K562 (cell line): ENCODE results near the gene SPAG7. TPM values are rescaled to one million over a fixed set of nuclear protein-coding genes. Genes with fewer than 3 reads are reported as not detected.
A peak's percentile ranks its signal among the peaks of the same experiment; 100 is the strongest.

Experiments used
- ATAC-seq: fragments of 200-7000 bp; cut with Tn5 transposase; 3 replicates; pipeline ENCODE4 v1.9.1; 2020; ENCODE audit warnings: moderate library complexity
- BruUV-seq: library from RNA; stranded (reverse); fragments of 400-500 nt; replicated peaks from 2 replicates; lab custom pipeline; 2021; lab: Mats Ljungman, UMichigan
- CTCF ChIA-PET: fragments of 300-600 bp; formaldehyde crosslinking; extraction: SDS; loops from one replicate; lab custom pipeline; 2021; ENCODE audit warnings: low intra/inter-chr PET ratio; lab: Yijun Ruan, JAX
- POLR2A ChIA-PET: fragments of 300-600, 350-650 bp; sonication (Branson Sonifier 250); formaldehyde crosslinking; extraction: SDS; loops from one replicate; lab custom pipeline; 2021; ENCODE audit warnings: antibody characterized with exemption, inconsistent platforms; lab: Yijun Ruan, JAX
- DNase-seq, 4 experiments: peaks; one replicate each; pipeline versions ENCODE4 v3.0.0 to v3.0.0-alpha.2; 2011 to 2018; ENCODE audit warnings: low spot score in 3 of 4, mixed read lengths in 3 of 4; ENCODE audit errors: extremely low read depth in 1 of 4
- FAIRE-seq: peaks from 2 replicates; lab custom pipeline; 2011; peaks lifted over from hg19 to GRCh38; lab: Jason Lieb, UNC
- H2AFZ ChIP-seq: 2 replicates; pipeline ENCODE4 v1.6.0; 2011; ENCODE audit warnings: low read depth, low read length, control low read depth, inconsistent platforms
- H3K27ac ChIP-seq: fragments of 200-600 bp; 3 replicates; pipeline ENCODE4 v1.8.0; 2011; ENCODE audit warnings: low read depth, mild to moderate bottlenecking, control low read depth, inconsistent platforms, low read length, moderate library complexity, mixed read lengths; ENCODE audit errors: extremely low read depth
- H3K27me3 ChIP-seq, 2 experiments: fragments of 300-600 bp in 1 of 2; 2 replicates in 1 of 2; 3 replicates in 1 of 2; pipeline versions ENCODE4 v1.6.0 to v1.8.0; 2011; ENCODE audit warnings: inconsistent platforms in 2 of 2, low read length in 2 of 2, mild to moderate bottlenecking in 1 of 2, mixed read lengths in 1 of 2, moderate library complexity in 1 of 2; ENCODE audit not compliant: control insufficient read depth in 2 of 2, insufficient read depth in 2 of 2
- H3K36me3 ChIP-seq: fragments of 300-600 bp; 3 replicates; pipeline ENCODE4 v1.8.0; 2011; ENCODE audit warnings: mild to moderate bottlenecking, low read length, inconsistent platforms; ENCODE audit not compliant: control insufficient read depth, insufficient read depth
- H3K4me1 ChIP-seq, 2 experiments: fragments of 200-600 bp in 1 of 2; replicated peaks in 1 of 2; 2 replicates in 1 of 2; 3 replicates in 1 of 2; pipeline versions ENCODE4 v1.5.1 to v1.8.0; 2011; ENCODE audit warnings: inconsistent platforms in 2 of 2, low read length in 2 of 2, mild to moderate bottlenecking in 1 of 2, mixed read lengths in 1 of 2, moderate library complexity in 1 of 2; ENCODE audit not compliant: control insufficient read depth in 2 of 2, insufficient read depth in 2 of 2
- H3K4me2 ChIP-seq: 2 replicates; pipeline ENCODE4 v1.6.1; 2011; ENCODE audit warnings: low read length, control low read depth, inconsistent platforms, mixed read lengths; ENCODE audit not compliant: insufficient read depth
- H3K4me3 ChIP-seq: fragments of 200-600 bp; sonication (generic), shearing (Covaris generic); 2 replicates; pipeline ENCODE4 v1.5.1; 2016; ENCODE audit warnings: control low read depth, inconsistent platforms
- H3K79me2 ChIP-seq: fragments of 200-600 bp; 3 replicates; pipeline ENCODE4 v1.8.0; 2011; ENCODE audit warnings: low read length, inconsistent platforms; ENCODE audit not compliant: control insufficient read depth, insufficient read depth
- H3K9ac ChIP-seq, 2 experiments: 2 replicates each; pipeline versions ENCODE4 v1.6.0 to v1.6.1; 2011; ENCODE audit warnings: low read depth in 2 of 2, low read length in 2 of 2, control low read depth in 1 of 2, inconsistent platforms in 1 of 2, mild to moderate bottlenecking in 1 of 2, mixed read lengths in 1 of 2; ENCODE audit not compliant: insufficient read depth in 1 of 2
- H3K9me1 ChIP-seq: one replicate; pipeline ENCODE4 v1.6.0; 2011; ENCODE audit warnings: inconsistent platforms, mild to moderate bottlenecking, low read length, moderate library complexity; ENCODE audit not compliant: control insufficient read depth, insufficient read depth
- H3K9me3 ChIP-seq: replicated peaks from 2 replicates; pipeline ENCODE4 v1.5.1; 2011; ENCODE audit warnings: low read depth, low read length, inconsistent platforms; ENCODE audit not compliant: control insufficient read depth, insufficient read depth
- H4K20me1 ChIP-seq: replicated peaks from 2 replicates; pipeline ENCODE4 v1.6.1; 2011; ENCODE audit warnings: low read length, inconsistent platforms, mixed read lengths; ENCODE audit not compliant: control insufficient read depth, insufficient read depth
- MYBL2 ChIP-seq, 2 experiments: fragments of 450-650 bp in 1 of 2; sonication (generic) in 1 of 2; formaldehyde crosslinking in 1 of 2; IDR thresholded peaks; 2 replicates each; pipeline versions ENCODE4 v1.6.1 to v1.8.1; 2017 to 2022; ENCODE audit warnings: borderline replicate concordance in 1 of 2, inconsistent platforms in 1 of 2, low read depth in 1 of 2, mild to moderate bottlenecking in 1 of 2, missing genetic modification reagents in 1 of 2, moderate library complexity in 1 of 2
- YY1 ChIP-seq, 3 experiments: IDR thresholded peaks; 2 replicates each; pipeline ENCODE4 v1.6.1; 2011; ENCODE audit warnings: low read length in 2 of 3, mild to moderate bottlenecking in 2 of 3, moderate library complexity in 2 of 3, borderline replicate concordance in 1 of 3, control low read depth in 1 of 3, low read depth in 1 of 3; ENCODE audit not compliant: insufficient read depth in 3 of 3, insufficient replicate concordance in 2 of 3, control insufficient read depth in 1 of 3, insufficient read length in 1 of 3; ENCODE audit errors: extremely low read depth in 1 of 3
- ZFP1 ChIP-seq: fragments of 450-650 bp; formaldehyde crosslinking; IDR thresholded peaks from 2 replicates; pipeline ENCODE4 v1.4.0; 2020; ENCODE audit warnings: mild to moderate bottlenecking, mixed read lengths
- WGBS: fragments of 100-300 bp; shearing (Covaris generic); methylation state at CpG from one replicate; pipeline ENCODE4 v1.1.6; 2016; ENCODE audit warnings: low coverage, mixed read lengths; ENCODE audit not compliant: insufficient coverage; ENCODE audit errors: missing lambda C conversion rate; 5-methylcytosine and 5-hydroxymethylcytosine counted together
- in situ Hi-C: fragments of 300-500 bp; cut with MboI; formaldehyde crosslinking; loops from 4 replicates; pipeline ENCODE4 v1.15.0; 2018; ENCODE audit warnings: inconsistent platforms, mixed read lengths
- intact Hi-C: fragments of 100-400 bp; cut with micrococcal nuclease; formaldehyde crosslinking; loops from 2 replicates; pipeline ENCODE4 v1.14.2; 2022
- polyA plus RNA-seq, 8 experiments: library from polyadenylated mRNA; depleted of rRNA in 4 of 8; stranded (reverse) in 5 of 8; unstranded in 3 of 8; fragments of >200 nt; fragmentation: Nextera tagmentation in 2 of 8; fragmentation: Illumina TruSeq in 1 of 8; extraction: Ambion mirVana in 2 of 8; extraction: Trizol in 1 of 8; gene quantifications; 2 replicates each; pipeline versions ENCODE4 v1.2.1 to v1.2.3, GENCODE V29; 2011 to 2014; ENCODE audit warnings: inconsistent platforms in 1 of 8, missing spikeins in 1 of 8
- total RNA-seq, 7 experiments: library from RNA; depleted of rRNA in 6 of 7; stranded (reverse); fragments of >200 nt in 6 of 7; fragmentation: Illumina TruSeq in 2 of 7; extraction: Trizol in 2 of 7; gene quantifications; 2 replicates each; pipeline versions ENCODE4 v1.2.1 to v1.2.3, GENCODE V29; 2011 to 2021; ENCODE audit warnings: low replicate concordance in 1 of 7
- TF ChIP-seq, protein P1 (sequence below): sonication (generic); formaldehyde crosslinking; IDR thresholded peaks from 2 replicates; pipeline ENCODE4 v1.8.0; 2022; ENCODE audit warnings: mild to moderate bottlenecking, missing genetic modification reagents

Gene SPAG7
- total and polyA plus RNA-seq, 9 of the 15 experiments (the other 6 are each of a cell fraction or from before 2014, with no cell fraction given) = 5.6 to 53.5 (median 36.3) TPM

DNA sequence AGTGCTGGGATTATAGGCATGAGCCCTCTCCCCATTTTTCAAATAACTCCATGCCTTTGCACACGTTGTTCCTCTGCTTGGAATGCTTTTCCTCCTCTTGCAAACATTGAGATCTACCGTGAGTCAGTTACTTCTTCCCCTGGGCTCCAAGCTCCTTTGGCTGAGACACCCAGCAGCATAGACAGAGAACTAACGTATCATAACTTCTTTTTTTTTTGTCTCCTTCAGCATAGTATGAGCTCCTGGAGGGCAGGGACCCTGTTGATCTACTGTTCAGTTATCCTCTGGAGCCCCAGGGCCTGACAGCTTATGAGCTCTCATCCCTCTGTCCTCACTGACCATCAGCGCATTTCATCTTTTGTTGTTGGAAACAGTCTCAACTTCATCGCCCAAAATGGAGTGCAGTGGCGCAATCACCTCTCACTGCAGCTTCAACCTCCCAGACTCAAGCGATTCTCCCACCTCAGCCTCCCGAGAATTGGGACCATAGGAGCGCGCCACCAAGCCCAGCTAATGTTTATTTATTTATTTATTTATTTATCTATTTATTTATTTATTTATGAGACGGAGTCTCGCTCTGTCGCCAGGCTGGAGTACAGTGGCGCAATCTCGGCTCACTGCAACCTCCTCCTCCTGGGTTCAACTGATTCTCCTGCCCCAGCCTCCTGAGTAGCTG, 2.2 kb downstream of the SPAG7 start:
- Histone ChIP-seq H3K4me2 (no peak overlapping the region), H4K20me1 (no peaks in the 10 kb centered on the region), H3K27ac (no peak overlapping the region; the same call in 2 of the 3 replicates), H3K9ac (no peak overlapping the region), H2AFZ (no peak overlapping the region)
- 97% methylated on average over 8 of the region's 15 CpGs for WGBS
- DNase-seq = no peak
- ChIA-PET CTCF (no interaction called here), POLR2A (interaction anchor here (0.6 to 3.2 kb wide), 7 partner anchors 10 to 51 kb away, joined by 3 to 21 read pairs (median 4); partner anchors contain the start of gene PFN1)
- TF ChIP-seq MYBL2 (IDR thresholded peaks at IDR 0.05; ENCODE audit: low read depth) (no peak), MYBL2 (CRISPR knock-in tag; IDR thresholded peaks at IDR 0.05; ENCODE audit: borderline replicate concordance) (no peak), YY1 (IDR thresholded peaks at IDR 0.05; ENCODE audit: borderline replicate concordance in 1 of 3, control insufficient read depth in 1 of 3, extremely low read depth in 1 of 3, insufficient read depth in 3 of 3, insufficient read length in 1 of 3, insufficient replicate concordance in 2 of 3, low read depth in 1 of 3, low read length in 2 of 3) (peak in 1 of 3 experiments; percentile 23), ZFP1 (no peak)
- TF ChIP-seq, protein P1, sequence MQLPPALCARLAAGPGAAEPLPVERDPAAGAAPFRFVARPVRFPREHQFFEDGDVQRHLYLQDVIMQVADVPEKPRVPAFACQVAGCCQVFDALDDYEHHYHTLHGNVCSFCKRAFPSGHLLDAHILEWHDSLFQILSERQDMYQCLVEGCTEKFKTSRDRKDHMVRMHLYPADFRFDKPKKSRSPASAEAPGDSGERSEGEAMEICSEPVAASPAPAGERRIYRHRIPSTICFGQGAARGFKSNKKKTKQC = no peak
- TF ChIP-seq, all 486 proteins: peak for 1
- FAIRE-seq (no peak), ATAC-seq (no peak)
- no peaks in the 10 kb centered on the region for H3K27me3 ChIP-seq
- no TSS peak for BruUV-seq
- peaks cover 25 to 27% of the 10 kb centered on the region in 2 experiments for H3K4me1 ChIP-seq
- no peak overlapping the region for H3K4me3 ChIP-seq
- intact Hi-C loops = loop anchor here (10.0 kb wide), 1 partner anchor 61 kb away; the partner anchor contains the start of gene CHRNE
- in situ Hi-C loops = no loop called here
- H3K9me3 ChIP-seq = no peaks in the 10 kb centered on the region
- H3K9me1 ChIP-seq = no peaks in the 10 kb centered on the region
- H3K79me2 ChIP-seq = peaks cover 26% of the 10 kb centered on the region
- H3K36me3 ChIP-seq = peaks cover 26% of the 10 kb centered on the region; the same call in 1 of the 3 replicates
